ENCODE results near the gene SHTN1.

The SHTN1 gene

GRCh38 chr10:116974456-116975005 lies 30.5 kb downstream of the SHTN1 start:
- no peaks in the 10 kb centered on the region for H3K27me3 ChIP-seq (ENCODE audit: insufficient read depth, poor library complexity, severe bottlenecking)
- no peak overlapping the region for H3K4me3 ChIP-seq (replicated peaks; ENCODE audit: insufficient read depth, low read length)
- no peak for DNase-seq (ENCODE audit: low read depth in 1 of 2, low spot score in 1 of 2)
- H3K27ac ChIP-seq (replicated peaks): no peak overlapping the region
- TF ChIP-seq REST (IDR thresholded peaks at IDR 0.05; ENCODE audit: insufficient replicate concordance, low read depth): no peak
- TF ChIP-seq SPI1 (IDR thresholded peaks at IDR 0.05; ENCODE audit: borderline replicate concordance, low read depth): no peak
- no peak for TF ChIP-seq GABPA (IDR thresholded peaks at IDR 0.05; ENCODE audit: low read depth)
- TF ChIP-seq CTCF (IDR thresholded peaks at IDR 0.05; ENCODE audit: insufficient read depth, low read length): no peak
- TF ChIP-seq POLR2AphosphoS5 (IDR thresholded peaks at IDR 0.05; ENCODE audit: low read depth): no peak

GRCh38 chr10:116973946-116974455 lies 31.0 kb downstream of the SHTN1 start:
- H3K4me3 ChIP-seq (replicated peaks; ENCODE audit: insufficient read depth, low read length): no peak overlapping the region
- no peaks in the 10 kb centered on the region for H3K27me3 ChIP-seq (ENCODE audit: insufficient read depth, poor library complexity, severe bottlenecking)
- TF ChIP-seq SPI1 (IDR thresholded peaks at IDR 0.05; ENCODE audit: borderline replicate concordance, low read depth): no peak
- no peak overlapping the region for H3K27ac ChIP-seq (replicated peaks)
- DNase-seq (ENCODE audit: low read depth in 1 of 2, low spot score in 1 of 2): no peak

GRCh38 chr10:116973371-116973905 lies 31.5 kb downstream of the SHTN1 start:
- DNase-seq (ENCODE audit: low read depth in 1 of 2, low spot score in 1 of 2): no peak
- TF ChIP-seq CTCF (IDR thresholded peaks at IDR 0.05; ENCODE audit: insufficient read depth, low read length): no peak
- TF ChIP-seq REST (IDR thresholded peaks at IDR 0.05; ENCODE audit: insufficient replicate concordance, low read depth): no peak
- no peak for TF ChIP-seq POLR2AphosphoS5 (IDR thresholded peaks at IDR 0.05; ENCODE audit: low read depth)
- TF ChIP-seq SPI1 (IDR thresholded peaks at IDR 0.05; ENCODE audit: borderline replicate concordance, low read depth): no peak
- no peak for TF ChIP-seq GABPA (IDR thresholded peaks at IDR 0.05; ENCODE audit: low read depth)
- Histone ChIP-seq H3K27me3 (ENCODE audit: insufficient read depth, poor library complexity, severe bottlenecking) (no peaks in the 10 kb centered on the region), H3K4me3 (replicated peaks; ENCODE audit: insufficient read depth, low read length) (no peak overlapping the region), H3K27ac (replicated peaks) (no peak overlapping the region)

GRCh38 chr10:116972131-116972530 lies 32.9 kb downstream of the SHTN1 start:
- H3K27ac ChIP-seq (replicated peaks): no peak overlapping the region
- H3K27me3 ChIP-seq (ENCODE audit: insufficient read depth, poor library complexity, severe bottlenecking): no peaks in the 10 kb centered on the region
- no peak for DNase-seq (ENCODE audit: low read depth in 1 of 2, low spot score in 1 of 2)
- TF ChIP-seq SPI1 (IDR thresholded peaks at IDR 0.05; ENCODE audit: borderline replicate concordance, low read depth) (no peak), POLR2AphosphoS5 (IDR thresholded peaks at IDR 0.05; ENCODE audit: low read depth) (no peak), CTCF (IDR thresholded peaks at IDR 0.05; ENCODE audit: insufficient read depth, low read length) (no peak), GABPA (IDR thresholded peaks at IDR 0.05; ENCODE audit: low read depth) (no peak), REST (IDR thresholded peaks at IDR 0.05; ENCODE audit: insufficient replicate concordance, low read depth) (no peak)
- no peak overlapping the region for H3K4me3 ChIP-seq (replicated peaks; ENCODE audit: insufficient read depth, low read length)
